ENCODE measurements around the gene RPS6KA5. TPM values are rescaled to one million over a fixed set of nuclear protein-coding genes. Genes with fewer than 3 reads are reported as not detected.
"Not testable (repeated sequence)": the region's sequence is repeated elsewhere in the genome, so short reads cannot be mapped to it uniquely, and the experiment has no call there.

The RPS6KA5 gene
- total RNA-seq (10 to 100 TPM; 35.4 to 42.0 TPM), total RNA-seq (55.2 to 110 reads per million in 2 donors)

- Mint-ChIP-seq H3K4me3 (peak within 1 kb of the TSS; percentile 87), H3K27me3 (no peaks in the 10 kb centered on the region), H3K27ac (no peak within 1 kb of the TSS), H3K36me3 (ENCODE audit: low read depth) (no peaks in the 10 kb centered on the region), H3K4me1 (peaks cover 46% of the 10 kb centered on the region)
- ATAC-seq (peak; percentile 84), DNase-seq (peak; percentile 99 to 100 (median 99))
- H3K9me3 ChIP-seq (ENCODE audit: control insufficient read depth, low read length, poor library complexity, severe bottlenecking) = no peaks in the 10 kb centered on the region
Observed at GRCh38 chr14:91060351-91061055, at the start of gene RPS6KA5. Gene RPS6KA5 (minus strand): TSS chr14:91060641. CDS start chr14:91060434, 207 bp downstream.

GRCh38 chr14:91108941-91109611 lies 48.6 kb upstream of the RPS6KA5 start:
- H3K4me1 Mint-ChIP-seq = peaks cover 35% of the 10 kb centered on the region
- ATAC-seq = peak; percentile 45
- DNase-seq = peak in 1 of 3 donors; percentile 4
- peak overlapping the region; percentile 64 for H3K4me3 Mint-ChIP-seq
- H3K9me3 ChIP-seq (ENCODE audit: control insufficient read depth, low read length, poor library complexity, severe bottlenecking) = no peaks in the 10 kb centered on the region
- H3K27me3 Mint-ChIP-seq = no peaks in the 10 kb centered on the region
- H3K36me3 Mint-ChIP-seq (ENCODE audit: low read depth) = peaks cover 2% of the 10 kb centered on the region
- peak overlapping the region; percentile 96 for H3K27ac Mint-ChIP-seq

DNA sequence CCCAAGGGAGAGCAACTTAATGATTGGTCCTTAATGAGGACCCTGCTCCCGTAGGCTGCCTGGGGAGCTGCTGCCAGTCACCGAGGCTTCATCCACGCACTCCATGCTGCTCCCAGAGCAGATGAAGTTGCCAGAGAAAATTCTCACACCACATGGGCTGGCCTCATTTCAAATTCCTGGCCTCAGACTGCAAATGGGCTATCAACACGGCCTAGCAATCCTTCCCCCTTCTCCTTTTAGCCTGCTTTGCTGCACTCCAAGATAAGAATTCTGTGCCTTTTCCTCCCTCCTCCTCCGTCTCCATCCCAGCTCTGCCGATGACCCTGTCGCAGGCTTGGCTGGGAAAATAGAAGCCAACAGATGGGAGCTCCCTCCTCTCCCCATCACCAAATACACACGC lies 42.7 kb upstream of the RPS6KA5 start:
- DNase-seq = no peak
- Mint-ChIP-seq H3K4me1 (peaks cover 10% of the 10 kb centered on the region), H3K27ac (no peak overlapping the region), H3K27me3 (no peaks in the 10 kb centered on the region), H3K36me3 (ENCODE audit: low read depth) (peaks cover 3% of the 10 kb centered on the region), H3K4me3 (no peak overlapping the region)
- ATAC-seq = no peak
- no peaks in the 10 kb centered on the region for H3K9me3 ChIP-seq (ENCODE audit: control insufficient read depth, low read length, poor library complexity, severe bottlenecking)

DNA sequence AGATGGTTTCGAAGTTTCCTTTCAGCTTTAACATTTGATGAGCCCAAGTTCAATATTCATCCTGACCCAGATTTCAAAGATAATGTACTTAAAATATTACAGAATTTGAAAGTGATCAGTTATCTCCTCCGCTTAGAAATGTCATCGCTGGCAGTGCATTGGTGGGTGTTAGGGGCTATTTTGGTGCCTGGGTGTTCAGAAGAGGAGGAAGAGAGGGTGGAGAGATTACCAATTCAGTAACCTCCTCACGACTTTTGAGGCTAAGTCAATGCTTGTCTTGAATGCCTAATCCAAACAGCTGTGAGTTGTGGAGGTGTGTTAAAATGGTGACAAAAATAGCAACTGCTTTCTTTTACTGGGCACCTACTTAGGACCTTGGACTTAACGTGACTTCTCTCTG lies 39.7 kb upstream of the RPS6KA5 start:
- Mint-ChIP-seq H3K4me1 (peaks cover 3% of the 10 kb centered on the region), H3K4me3 (no peak overlapping the region), H3K36me3 (ENCODE audit: low read depth) (peaks cover 3% of the 10 kb centered on the region), H3K27ac (peak overlapping the region; percentile 4), H3K27me3 (no peaks in the 10 kb centered on the region)
- no peak for DNase-seq
- no peak for ATAC-seq
- no peaks in the 10 kb centered on the region for H3K9me3 ChIP-seq (ENCODE audit: control insufficient read depth, low read length, poor library complexity, severe bottlenecking)

DNA sequence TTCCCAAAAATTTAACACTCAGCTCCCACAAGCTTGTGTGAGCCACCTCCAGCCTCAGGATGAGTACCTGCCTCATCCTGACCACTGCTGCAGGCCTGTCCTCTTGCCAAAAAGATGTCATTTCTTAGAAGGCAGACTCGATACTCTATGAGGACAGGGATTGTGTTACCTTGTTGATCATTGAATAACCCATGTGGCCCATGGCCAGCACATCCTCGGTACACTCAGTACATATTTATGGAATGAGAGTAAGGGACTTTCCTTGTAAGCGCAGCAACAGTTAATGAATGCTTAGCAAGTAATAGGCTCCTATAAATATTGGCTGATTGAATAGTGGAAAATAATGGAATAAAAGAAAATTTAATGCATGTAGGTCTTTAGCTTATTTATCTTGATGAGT lies 38.1 kb upstream of the RPS6KA5 start:
- no peak overlapping the region for H3K27ac Mint-ChIP-seq
- no peaks in the 10 kb centered on the region for H3K9me3 ChIP-seq (ENCODE audit: control insufficient read depth, low read length, poor library complexity, severe bottlenecking)
- H3K27me3 Mint-ChIP-seq = no peaks in the 10 kb centered on the region
- H3K4me1 Mint-ChIP-seq = peaks cover 3% of the 10 kb centered on the region
- ATAC-seq = no peak
- no peak overlapping the region for H3K4me3 Mint-ChIP-seq
- peaks cover 3% of the 10 kb centered on the region for H3K36me3 Mint-ChIP-seq (ENCODE audit: low read depth)
- no peak for DNase-seq

- H3K9me3 ChIP-seq (ENCODE audit: control insufficient read depth, low read length, poor library complexity, severe bottlenecking); H3K4me1 Mint-ChIP-seq; ATAC-seq; DNase-seq; H3K36me3 Mint-ChIP-seq (ENCODE audit: low read depth); H3K27me3 Mint-ChIP-seq; H3K27ac Mint-ChIP-seq; H3K4me3 Mint-ChIP-seq: not testable (repeated sequence)
Observed at GRCh38 chr14:91097657-91098056, 37.2 kb upstream of the RPS6KA5 start.

DNA sequence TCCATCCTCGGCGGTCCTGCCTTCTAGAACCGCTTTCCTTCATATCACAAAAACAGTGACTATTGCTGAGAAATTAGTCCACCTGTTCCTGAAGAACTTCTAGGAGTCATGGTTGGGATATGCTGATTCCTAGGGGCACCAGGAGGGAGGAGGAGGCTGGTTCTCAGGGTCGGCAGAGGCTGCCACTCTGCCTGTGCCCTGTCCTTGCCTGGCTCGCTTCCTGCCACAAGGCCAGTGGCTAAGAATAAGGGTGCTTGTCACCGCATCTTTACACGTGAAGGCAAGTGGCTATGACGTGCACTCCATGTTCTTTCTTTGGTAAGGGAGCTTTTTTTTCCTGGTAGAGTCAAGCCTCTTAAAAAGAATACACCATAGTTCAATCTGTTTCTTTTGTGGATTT lies 34.7 kb upstream of the RPS6KA5 start:
- no peak overlapping the region for H3K27ac Mint-ChIP-seq
- DNase-seq = no peak
- no peak for ATAC-seq
- no peak overlapping the region for H3K4me3 Mint-ChIP-seq
- peaks cover 4% of the 10 kb centered on the region for H3K36me3 Mint-ChIP-seq (ENCODE audit: low read depth)
- H3K9me3 ChIP-seq (ENCODE audit: control insufficient read depth, low read length, poor library complexity, severe bottlenecking) = no peaks in the 10 kb centered on the region
- no peaks in the 10 kb centered on the region for H3K4me1 Mint-ChIP-seq
- H3K27me3 Mint-ChIP-seq = no peaks in the 10 kb centered on the region

- no peaks in the 10 kb centered on the region for H3K9me3 ChIP-seq (ENCODE audit: control insufficient read depth, low read length, poor library complexity, severe bottlenecking)
- Mint-ChIP-seq H3K27ac (no peak overlapping the region), H3K4me1 (no peaks in the 10 kb centered on the region), H3K36me3 (ENCODE audit: low read depth) (peaks cover 4% of the 10 kb centered on the region), H3K4me3 (no peak overlapping the region), H3K27me3 (no peaks in the 10 kb centered on the region)
- DNase-seq (no peak), ATAC-seq (no peak)
Observed at GRCh38 chr14:91094772-91095171, 34.3 kb upstream of the RPS6KA5 start.

- H3K36me3 Mint-ChIP-seq (ENCODE audit: low read depth); H3K4me1 Mint-ChIP-seq; H3K27ac Mint-ChIP-seq; ATAC-seq; H3K27me3 Mint-ChIP-seq; H3K9me3 ChIP-seq (ENCODE audit: control insufficient read depth, low read length, poor library complexity, severe bottlenecking); H3K4me3 Mint-ChIP-seq; DNase-seq: not testable (repeated sequence)
Observed at GRCh38 chr14:91093743-91094472, 33.5 kb upstream of the RPS6KA5 start.

- Mint-ChIP-seq H3K36me3 (ENCODE audit: low read depth) (peaks cover 4% of the 10 kb centered on the region), H3K4me3 (no peak overlapping the region), H3K4me1 (peaks cover 5% of the 10 kb centered on the region), H3K27ac (no peak overlapping the region), H3K27me3 (peaks cover 7% of the 10 kb centered on the region)
- ATAC-seq (no peak), DNase-seq (no peak)
- no peaks in the 10 kb centered on the region for H3K9me3 ChIP-seq (ENCODE audit: control insufficient read depth, low read length, poor library complexity, severe bottlenecking)
Observed at GRCh38 chr14:91092073-91092472, 31.6 kb upstream of the RPS6KA5 start.

GRCh38 chr14:91090743-91091142 lies 30.3 kb upstream of the RPS6KA5 start:
- ATAC-seq = no peak
- peaks cover 4% of the 10 kb centered on the region for H3K36me3 Mint-ChIP-seq (ENCODE audit: low read depth)
- no peak for DNase-seq
- no peaks in the 10 kb centered on the region for H3K9me3 ChIP-seq (ENCODE audit: control insufficient read depth, low read length, poor library complexity, severe bottlenecking)
- no peak overlapping the region for H3K27ac Mint-ChIP-seq
- peaks cover 5% of the 10 kb centered on the region for H3K4me1 Mint-ChIP-seq
- peaks cover 7% of the 10 kb centered on the region for H3K27me3 Mint-ChIP-seq
- no peak overlapping the region for H3K4me3 Mint-ChIP-seq

DNA sequence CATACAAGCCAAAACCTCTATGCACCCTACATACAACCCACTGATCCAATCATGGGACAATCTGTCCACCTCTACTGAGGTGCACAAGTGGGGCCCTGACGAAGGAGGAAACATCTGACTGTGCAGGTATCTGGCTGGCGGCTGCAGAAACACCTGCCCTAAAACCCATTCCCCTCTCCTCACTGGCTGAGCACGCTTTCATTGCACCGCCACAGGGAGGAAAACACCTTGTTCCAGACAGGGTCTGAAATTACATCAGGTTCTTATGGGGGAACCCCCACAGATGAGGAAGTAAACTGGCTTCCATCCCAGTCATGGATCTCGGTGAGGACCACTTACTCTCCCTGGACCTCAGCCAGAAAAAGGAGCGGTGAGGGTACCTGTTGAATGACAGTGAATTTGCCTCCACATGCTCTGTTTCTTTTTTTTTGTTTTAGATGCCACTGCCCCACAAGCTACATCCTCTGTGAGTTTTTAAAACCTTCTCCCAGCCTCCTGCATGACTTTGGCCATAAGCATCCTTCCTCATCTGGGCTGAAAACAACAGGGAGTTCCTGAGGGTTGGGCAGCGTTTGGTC lies 29.6 kb upstream of the RPS6KA5 start:
- peaks cover 4% of the 10 kb centered on the region for H3K36me3 Mint-ChIP-seq (ENCODE audit: low read depth)
- peaks cover 8% of the 10 kb centered on the region for H3K4me1 Mint-ChIP-seq
- H3K27ac Mint-ChIP-seq = no peak overlapping the region
- DNase-seq (no peak), ATAC-seq (no peak)
- no peaks in the 10 kb centered on the region for H3K9me3 ChIP-seq (ENCODE audit: control insufficient read depth, low read length, poor library complexity, severe bottlenecking)
- no peak overlapping the region for H3K4me3 Mint-ChIP-seq
- H3K27me3 Mint-ChIP-seq = peaks cover 7% of the 10 kb centered on the region

GRCh38 chr14:91088585-91089235 lies 28.3 kb upstream of the RPS6KA5 start:
- Mint-ChIP-seq H3K27me3 (peaks cover 7% of the 10 kb centered on the region), H3K27ac (no peak overlapping the region), H3K4me1 (peaks cover 11% of the 10 kb centered on the region), H3K4me3 (no peak overlapping the region), H3K36me3 (ENCODE audit: low read depth) (peaks cover 4% of the 10 kb centered on the region)
- no peaks in the 10 kb centered on the region for H3K9me3 ChIP-seq (ENCODE audit: control insufficient read depth, low read length, poor library complexity, severe bottlenecking)
- no peak for DNase-seq
- no peak for ATAC-seq
